Osteoblast (primary cell): ENCODE results near the gene FBXO3. TPM values are rescaled to one million over a fixed set of nuclear protein-coding genes. Genes with fewer than 3 reads are reported as not detected.
A peak's percentile ranks its signal among the peaks of the same experiment; 100 is the strongest.
"Not testable (repeated sequence)": the region's sequence is repeated elsewhere in the genome, so short reads cannot be mapped to it uniquely, and the experiment has no call there.

Experiments
- DNase-seq: peaks from one replicate; pipeline ENCODE4 v3.0.0; 2011; ENCODE audit warnings: low spot score, mixed read lengths; ENCODE audit not compliant: insufficient read length; ENCODE audit errors: missing footprints
- H2AFZ ChIP-seq: 2 replicates; pipeline ENCODE4 v1.6.0; 2011; ENCODE audit warnings: mild to moderate bottlenecking, low read length
- H3K27ac ChIP-seq: 2 replicates; pipeline ENCODE4 v1.5.1; 2011; ENCODE audit warnings: mild to moderate bottlenecking, low read depth, low read length, moderate library complexity
- H3K27me3 ChIP-seq: 2 replicates; pipeline ENCODE4 v1.6.0; 2012; ENCODE audit warnings: mild to moderate bottlenecking, control low read depth, inconsistent platforms, low read length, moderate library complexity; ENCODE audit not compliant: insufficient read depth
- H3K36me3 ChIP-seq: 2 replicates; pipeline ENCODE4 v1.5.1; 2011; ENCODE audit warnings: mild to moderate bottlenecking, low read length, control low read depth, moderate library complexity; ENCODE audit not compliant: insufficient read depth
- H3K4me1 ChIP-seq: 2 replicates; pipeline ENCODE4 v1.5.1; 2011; ENCODE audit warnings: mild to moderate bottlenecking, low read length, control low read depth, moderate library complexity; ENCODE audit not compliant: insufficient read depth
- H3K4me2 ChIP-seq: 2 replicates; pipeline ENCODE4 v1.6.0; 2011; ENCODE audit warnings: mild to moderate bottlenecking, low read length; ENCODE audit not compliant: insufficient read depth
- H3K4me3 ChIP-seq: fragments of 200-600 bp; sonication (generic); 3 replicates; pipeline ENCODE4 v1.5.1; 2012; ENCODE audit warnings: mild to moderate bottlenecking, low read length, inconsistent platforms; ENCODE audit not compliant: insufficient read depth
- H3K79me2 ChIP-seq: 2 replicates; pipeline ENCODE4 v1.6.0; 2012; ENCODE audit warnings: mild to moderate bottlenecking, low read length, control low read depth, inconsistent platforms; ENCODE audit not compliant: insufficient read depth
- H3K9me3 ChIP-seq: 2 replicates; pipeline ENCODE4 v1.5.1; 2011; ENCODE audit warnings: low read depth, low read length, control low read depth
- H4K20me1 ChIP-seq: 2 replicates; pipeline ENCODE4 v1.6.0; 2012; ENCODE audit warnings: mild to moderate bottlenecking, low read length, control low read depth; ENCODE audit not compliant: insufficient read depth
- total RNA-seq: library from RNA; depleted of rRNA; stranded (reverse); fragments of >200 nt; gene quantifications from 2 replicates; pipeline ENCODE4 v1.2.3, GENCODE V29; 2012
- TF ChIP-seq, protein P1 (sequence below): IDR thresholded peaks from 2 replicates; pipeline ENCODE4 v1.5.1; 2011; ENCODE audit warnings: mild to moderate bottlenecking, low read depth, low read length, moderate library complexity; ENCODE audit errors: extremely low read depth

The FBXO3 gene
- total RNA-seq, 1 donor = 35.8 TPM

DNA sequence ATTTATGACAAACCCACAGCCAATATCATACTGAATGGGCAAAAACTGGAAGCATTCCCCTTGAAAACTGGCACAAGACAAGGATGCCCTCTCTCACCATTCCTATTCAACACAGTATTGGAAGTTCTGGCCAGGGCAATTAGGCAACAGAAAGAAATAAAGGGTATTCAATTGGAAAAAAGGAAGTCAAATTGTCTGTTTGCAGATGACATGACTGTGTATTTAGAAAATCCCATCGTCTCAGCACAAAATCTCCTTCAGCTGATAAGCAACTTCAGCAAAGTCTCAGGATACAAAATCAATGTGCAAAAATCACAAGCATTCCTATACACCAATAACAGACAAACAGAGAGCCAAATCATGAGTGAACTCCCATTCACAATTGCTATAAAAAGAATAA, 46.8 kb downstream of the FBXO3 start:
- peaks cover 96% of the 10 kb centered on the region for H3K79me2 ChIP-seq
- not testable (repeated sequence) for H3K27ac ChIP-seq, H2AFZ ChIP-seq, H3K4me2 ChIP-seq, H3K4me3 ChIP-seq, DNase-seq, H3K9me3 ChIP-seq, H3K27me3 ChIP-seq
- H4K20me1 ChIP-seq = peaks cover 28% of the 10 kb centered on the region
- H3K4me1 ChIP-seq = peaks cover 43% of the 10 kb centered on the region
- H3K36me3 ChIP-seq = peaks cover 28% of the 10 kb centered on the region

DNA sequence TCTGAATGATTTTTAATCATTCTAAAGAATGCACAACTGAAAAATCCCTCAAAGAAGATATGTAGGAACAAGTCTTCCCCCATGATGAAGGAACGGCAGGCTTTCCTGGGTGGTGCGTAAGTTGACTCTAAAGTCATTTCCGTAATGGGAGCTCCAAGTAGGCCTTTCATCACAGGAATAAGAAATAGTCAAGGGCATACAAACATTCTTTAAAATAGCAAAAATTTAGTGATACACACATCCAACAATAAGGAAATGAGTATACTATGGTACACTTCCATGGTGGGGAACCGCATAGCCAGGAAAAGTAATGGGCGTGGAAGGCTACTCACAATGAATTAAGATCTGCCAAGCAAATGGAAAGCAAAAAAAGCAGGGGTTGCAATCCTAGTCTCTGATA, 48.8 kb downstream of the FBXO3 start:
- Histone ChIP-seq H4K20me1 (peaks cover 20% of the 10 kb centered on the region), H3K4me3 (no peak overlapping the region), H3K4me2 (no peak overlapping the region), H3K27ac (peak overlapping the region; percentile 100), H3K36me3 (peaks cover 29% of the 10 kb centered on the region), H3K9me3 (no peaks in the 10 kb centered on the region), H3K79me2 (peaks cover 96% of the 10 kb centered on the region), H2AFZ (no peak overlapping the region), H3K4me1 (peaks cover 50% of the 10 kb centered on the region), H3K27me3 (no peaks in the 10 kb centered on the region)
- TF ChIP-seq, protein P1, sequence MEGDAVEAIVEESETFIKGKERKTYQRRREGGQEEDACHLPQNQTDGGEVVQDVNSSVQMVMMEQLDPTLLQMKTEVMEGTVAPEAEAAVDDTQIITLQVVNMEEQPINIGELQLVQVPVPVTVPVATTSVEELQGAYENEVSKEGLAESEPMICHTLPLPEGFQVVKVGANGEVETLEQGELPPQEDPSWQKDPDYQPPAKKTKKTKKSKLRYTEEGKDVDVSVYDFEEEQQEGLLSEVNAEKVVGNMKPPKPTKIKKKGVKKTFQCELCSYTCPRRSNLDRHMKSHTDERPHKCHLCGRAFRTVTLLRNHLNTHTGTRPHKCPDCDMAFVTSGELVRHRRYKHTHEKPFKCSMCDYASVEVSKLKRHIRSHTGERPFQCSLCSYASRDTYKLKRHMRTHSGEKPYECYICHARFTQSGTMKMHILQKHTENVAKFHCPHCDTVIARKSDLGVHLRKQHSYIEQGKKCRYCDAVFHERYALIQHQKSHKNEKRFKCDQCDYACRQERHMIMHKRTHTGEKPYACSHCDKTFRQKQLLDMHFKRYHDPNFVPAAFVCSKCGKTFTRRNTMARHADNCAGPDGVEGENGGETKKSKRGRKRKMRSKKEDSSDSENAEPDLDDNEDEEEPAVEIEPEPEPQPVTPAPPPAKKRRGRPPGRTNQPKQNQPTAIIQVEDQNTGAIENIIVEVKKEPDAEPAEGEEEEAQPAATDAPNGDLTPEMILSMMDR = no peak
- no peak for DNase-seq

DNA sequence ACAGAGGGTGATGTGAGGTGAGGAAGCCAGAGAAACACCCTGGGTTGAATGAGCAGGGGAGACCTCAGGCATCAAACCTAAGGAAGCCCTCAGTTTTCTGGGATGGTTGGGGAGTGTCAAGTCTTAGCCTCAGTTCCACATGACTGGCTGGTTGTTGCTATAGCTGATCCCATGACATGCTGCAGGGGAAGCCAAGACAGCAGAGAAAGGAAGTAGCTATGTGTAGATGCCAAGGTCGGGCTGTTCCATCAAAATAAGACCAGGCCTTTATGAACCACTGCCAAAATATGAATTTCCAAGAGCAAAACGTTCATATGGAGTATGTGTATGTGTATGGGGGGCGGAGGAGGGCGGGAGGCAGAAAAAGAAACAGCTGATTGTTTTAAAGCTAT, 49.7 kb downstream of the FBXO3 start:
- H4K20me1 ChIP-seq = peaks cover 14% of the 10 kb centered on the region
- no peaks in the 10 kb centered on the region for H3K9me3 ChIP-seq
- peak overlapping the region; percentile 67 for H3K4me2 ChIP-seq
- H2AFZ ChIP-seq = no peak overlapping the region
- no peak for DNase-seq
- TF ChIP-seq, protein P1 = no peak
- peak overlapping the region; percentile 100 for H3K27ac ChIP-seq
- H3K27me3 ChIP-seq = no peaks in the 10 kb centered on the region
- peaks cover 96% of the 10 kb centered on the region for H3K79me2 ChIP-seq
- peaks cover 50% of the 10 kb centered on the region for H3K4me1 ChIP-seq
- H3K4me3 ChIP-seq = peak overlapping the region; percentile 2
- H3K36me3 ChIP-seq = peaks cover 32% of the 10 kb centered on the region

DNA sequence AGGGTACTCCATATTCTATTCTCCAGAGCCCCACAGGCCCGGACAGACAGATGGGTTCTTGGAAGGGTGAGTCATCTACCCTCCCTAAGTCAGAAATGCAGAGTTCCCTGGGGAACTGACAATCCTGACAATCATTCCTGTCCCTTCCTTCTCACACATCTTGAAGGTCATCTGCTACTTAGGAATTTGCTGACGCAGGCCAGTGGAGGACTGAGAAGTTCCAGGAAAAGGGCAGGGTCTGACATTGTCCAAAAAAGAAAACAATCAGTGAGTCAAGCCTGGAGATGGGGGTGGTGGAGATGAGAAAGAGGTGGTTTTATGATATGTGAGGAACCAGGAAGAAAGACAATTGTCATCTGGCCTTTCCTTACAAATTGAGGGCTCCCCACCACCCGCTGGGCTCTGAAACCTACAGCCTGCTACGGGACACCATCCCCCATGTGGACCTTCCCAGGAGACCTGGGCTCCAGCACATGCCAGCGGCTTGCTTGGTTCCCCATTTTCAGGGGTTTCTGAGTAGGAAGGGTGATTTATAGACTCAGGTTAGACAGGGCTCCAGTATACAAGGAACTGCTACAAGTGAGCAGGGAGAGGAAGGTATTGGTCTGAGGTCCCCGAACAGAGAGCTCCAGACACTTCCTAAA, 51.0 kb downstream of the FBXO3 start:
- H3K4me1 ChIP-seq = peaks cover 50% of the 10 kb centered on the region
- H3K9me3 ChIP-seq = no peaks in the 10 kb centered on the region
- peak overlapping the region; percentile 100 for H3K27ac ChIP-seq
- H4K20me1 ChIP-seq = peaks cover 14% of the 10 kb centered on the region
- H3K27me3 ChIP-seq = no peaks in the 10 kb centered on the region
- TF ChIP-seq, protein P1 = no peak
- H2AFZ ChIP-seq = no peak overlapping the region
- H3K79me2 ChIP-seq = peaks cover 96% of the 10 kb centered on the region
- peaks cover 43% of the 10 kb centered on the region for H3K36me3 ChIP-seq
- no peak for DNase-seq
- peak overlapping the region; percentile 67 for H3K4me2 ChIP-seq
- peak overlapping the region; percentile 31 for H3K4me3 ChIP-seq
